Right forelimb (tissue), 1 donor: ENCODE data around the gene PDP2.

Experiments used
- DNase-seq: peaks from one replicate; pipeline ENCODE4 v3.0.0-alpha.2; 2018

Gene PDP2

GRCh38 chr16:66904846-66905632 lies 24.7 kb downstream of the PDP2 start:
- DNase-seq: no peak

DNA sequence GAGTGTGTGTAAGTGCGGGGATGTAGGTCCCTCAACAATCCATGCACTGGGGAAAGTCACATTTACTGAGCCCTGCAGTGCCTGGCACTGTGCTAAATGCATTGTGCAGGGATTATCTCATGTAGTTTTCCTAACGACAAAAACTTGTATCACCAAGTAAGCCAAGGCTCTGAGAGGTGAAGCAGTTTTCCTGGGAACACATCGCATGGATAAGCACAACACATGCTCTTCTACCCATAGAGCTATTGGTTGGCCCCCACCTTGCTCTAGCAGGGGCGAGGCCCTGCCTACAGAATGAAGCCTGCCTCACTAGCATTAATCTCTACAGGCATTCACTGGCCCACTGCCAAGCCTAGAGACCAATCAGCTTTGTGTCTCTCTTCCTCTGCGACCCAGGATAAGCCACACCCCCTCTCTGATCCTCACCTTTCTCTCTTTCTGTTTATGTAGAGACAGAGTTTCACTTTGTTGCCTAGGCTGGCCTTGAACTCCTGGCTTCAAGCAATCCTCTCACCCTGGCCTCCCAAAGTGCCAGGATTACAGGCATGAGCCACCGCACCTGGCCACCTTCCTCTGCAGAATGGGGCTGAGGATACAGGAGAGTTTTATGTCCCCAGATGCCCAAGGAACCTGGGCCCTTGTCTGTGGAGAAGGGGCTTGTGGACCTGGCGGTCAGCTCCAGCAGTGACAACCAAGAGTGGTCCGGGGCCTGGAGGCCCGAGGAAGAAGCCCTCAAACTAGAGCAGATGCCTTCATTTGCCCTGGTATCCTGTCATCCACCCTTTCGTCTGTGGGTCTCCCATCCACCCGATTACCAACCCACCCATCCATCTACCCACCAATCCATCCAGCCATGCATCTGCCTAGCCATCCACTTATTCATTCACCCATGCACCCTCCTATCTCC lies 25.6 kb downstream of the PDP2 start:
- no peak for DNase-seq

GRCh38 chr16:66906916-66907836 lies 26.9 kb downstream of the PDP2 start:
- no peak for DNase-seq

DNA sequence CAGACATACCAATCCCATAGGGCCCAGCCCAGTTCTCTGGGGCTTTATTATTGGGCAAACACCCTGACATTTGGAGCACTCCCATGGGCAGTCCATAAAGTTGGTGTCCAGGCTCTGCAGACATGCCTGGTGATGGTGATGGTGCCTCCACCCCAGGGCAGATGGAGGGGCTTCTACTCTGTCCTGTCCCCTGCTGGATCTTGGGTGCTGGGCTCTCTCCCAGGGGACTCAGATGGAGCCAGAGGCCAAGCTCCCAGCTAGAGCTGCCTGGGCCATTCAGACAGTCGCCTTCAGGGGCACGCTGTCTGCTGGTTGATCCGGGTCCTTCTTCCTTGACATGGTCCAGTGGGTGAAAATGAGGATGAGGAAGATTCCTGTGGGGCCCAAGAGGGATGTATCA lies 27.8 kb downstream of the PDP2 start:
- DNase-seq: no peak

GRCh38 chr16:66908762-66909559 lies 28.6 kb downstream of the PDP2 start:
- DNase-seq: no peak

GRCh38 chr16:66910175-66910940 lies 30.0 kb downstream of the PDP2 start:
- DNase-seq: no peak

DNA sequence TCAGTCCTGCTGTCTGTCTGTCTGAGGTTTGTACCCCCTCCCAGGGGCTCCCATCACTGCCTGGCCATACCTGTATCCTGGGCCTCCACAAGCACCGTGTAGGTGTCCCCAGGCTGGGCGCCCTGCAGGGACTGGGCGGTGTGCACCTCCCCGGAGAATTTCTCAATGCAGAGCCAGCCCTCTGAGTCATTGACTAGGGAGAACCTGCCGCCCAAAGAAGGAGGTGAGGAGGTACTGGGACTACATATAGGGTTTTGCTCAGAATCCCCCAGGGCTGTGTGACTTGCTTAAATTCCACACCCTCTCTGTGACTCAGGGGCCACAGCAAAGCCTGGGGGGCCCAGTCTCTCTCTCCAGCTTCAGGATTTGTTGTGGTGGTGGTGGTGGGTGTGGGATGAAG lies 30.8 kb downstream of the PDP2 start:
- DNase-seq: no peak

GRCh38 chr16:66911801-66912200 lies 31.5 kb downstream of the PDP2 start:
- no peak for DNase-seq

GRCh38 chr16:66913081-66913480 lies 32.8 kb downstream of the PDP2 start:
- no peak for DNase-seq

DNA sequence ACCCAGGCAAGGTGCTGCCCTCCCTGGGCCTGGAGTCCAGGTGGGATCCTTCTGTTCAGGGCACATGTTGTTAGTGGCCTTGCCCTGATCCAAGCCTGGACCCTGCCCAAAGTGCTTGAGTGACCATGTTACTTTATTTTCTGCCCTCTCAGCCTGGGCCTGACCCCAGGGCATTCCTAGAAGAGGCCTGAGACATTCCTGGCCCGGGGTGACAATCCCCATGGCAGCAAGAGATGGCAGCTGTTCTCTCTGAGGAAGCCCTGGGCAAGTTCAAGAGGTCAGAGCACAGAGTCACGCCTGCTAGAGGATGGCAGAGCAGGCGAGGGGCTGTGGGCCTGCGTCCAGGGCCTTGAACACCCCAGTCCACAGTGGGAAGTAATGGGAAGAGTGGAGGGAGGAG lies 33.4 kb downstream of the PDP2 start:
- DNase-seq: no peak

DNA sequence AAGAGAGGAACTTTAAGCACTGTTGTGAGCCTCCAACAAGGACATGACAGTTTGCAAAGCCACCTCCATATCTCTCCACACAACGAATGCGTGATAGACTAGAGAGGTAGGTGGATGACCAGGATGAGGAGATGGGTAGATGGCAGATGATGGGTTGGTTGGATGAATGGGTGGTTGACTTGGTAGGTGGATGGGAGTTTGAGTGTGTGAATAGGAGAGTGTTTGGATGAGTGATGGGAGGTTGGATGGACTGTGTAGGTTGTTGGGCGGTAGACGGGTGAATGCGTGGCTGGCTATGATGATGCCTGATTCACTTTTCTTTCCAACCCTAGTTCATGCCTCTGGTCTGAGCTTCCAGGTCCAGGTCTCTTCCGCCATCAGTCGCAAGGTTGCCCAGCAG lies 34.2 kb downstream of the PDP2 start:
- DNase-seq: no peak

- no peak for DNase-seq
These were observed 34.7 kb downstream of the PDP2 start for GRCh38 chr16:66915041-66915440.

DNA sequence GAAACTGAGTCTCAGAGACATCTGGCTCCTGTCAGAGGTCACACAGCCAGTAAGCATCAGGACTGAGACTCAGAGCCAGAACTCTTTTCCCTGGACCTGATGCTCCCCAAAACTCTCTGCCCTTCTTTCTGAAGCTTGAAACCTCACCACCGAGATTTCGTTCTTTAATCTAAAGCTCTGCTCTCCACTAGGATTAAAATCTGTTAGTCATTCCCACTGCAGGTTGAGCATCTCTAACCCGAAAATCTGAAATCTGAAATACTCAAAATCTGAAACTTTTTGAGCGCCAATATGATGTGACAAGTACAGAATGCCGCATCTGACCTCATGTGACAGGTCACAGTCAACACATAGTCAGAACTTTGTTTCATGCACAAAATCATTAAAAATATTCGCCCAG lies 36.2 kb downstream of the PDP2 start:
- no peak for DNase-seq

GRCh38 chr16:66917741-66918140 lies 37.4 kb downstream of the PDP2 start:
- no peak for DNase-seq

- no peak for DNase-seq
These were observed 38.0 kb downstream of the PDP2 start for GRCh38 chr16:66918355-66918754.

DNA sequence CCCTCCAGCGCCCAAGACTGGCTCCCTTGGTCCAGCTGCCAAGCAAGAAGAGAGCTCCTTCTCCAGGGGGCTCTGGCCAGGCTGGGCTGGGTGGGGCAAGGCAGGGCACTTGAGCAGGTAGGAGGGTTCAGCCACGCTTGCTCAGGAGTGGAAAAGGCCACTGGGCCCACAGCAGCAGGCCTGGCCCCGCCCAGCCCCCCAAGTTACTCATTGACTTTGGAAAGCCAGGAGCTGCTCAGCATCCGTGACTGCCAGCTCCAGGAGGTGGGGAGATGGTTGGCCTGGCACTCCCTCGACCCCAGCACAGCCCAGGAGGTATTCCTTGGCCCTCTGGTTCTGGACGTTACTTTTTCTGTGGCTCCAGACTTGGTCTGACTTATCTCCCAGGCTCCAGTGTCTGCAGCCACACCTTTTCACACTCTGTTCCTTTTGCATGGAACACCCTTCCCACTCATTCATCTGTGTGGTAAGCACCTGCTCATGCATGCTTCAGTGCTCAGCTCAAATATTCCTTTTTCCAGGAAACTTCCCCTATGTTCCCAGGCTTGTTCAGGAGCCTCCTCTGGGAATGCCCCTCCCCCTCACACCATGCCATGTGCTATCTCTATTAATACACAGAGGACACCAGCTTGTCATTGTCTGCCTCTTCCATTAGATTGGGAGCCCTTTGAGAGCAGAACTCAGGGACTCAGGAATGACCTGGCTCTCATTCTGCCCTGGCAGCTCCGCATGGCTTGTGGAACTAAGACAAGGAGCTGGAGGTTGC lies 38.7 kb downstream of the PDP2 start, which contains the start of gene CDH16:
CDH16 (minus strand) TSS at position 83 of the 766 bp plus-strand sequence. CDS start 820 bp downstream, outside the sequence.
- DNase-seq: no peak

GRCh38 chr16:66919569-66920298 lies 39.4 kb downstream of the PDP2 start:
- no peak for DNase-seq

DNA sequence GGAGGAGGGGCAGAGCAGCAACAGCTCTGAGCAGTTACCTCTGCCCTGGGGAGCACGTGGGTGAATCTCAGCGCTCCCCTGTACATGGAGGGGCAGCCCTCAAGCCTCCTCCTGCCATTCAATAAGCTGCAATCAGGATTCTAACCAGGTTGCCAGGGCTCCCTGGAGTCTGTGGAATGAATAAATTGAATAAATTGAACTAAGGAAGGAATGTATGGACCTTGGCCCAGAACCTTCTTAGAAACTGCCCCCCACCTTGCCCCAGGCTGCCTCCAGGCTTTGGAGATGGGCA lies 39.9 kb downstream of the PDP2 start:
- no peak for DNase-seq

DNA sequence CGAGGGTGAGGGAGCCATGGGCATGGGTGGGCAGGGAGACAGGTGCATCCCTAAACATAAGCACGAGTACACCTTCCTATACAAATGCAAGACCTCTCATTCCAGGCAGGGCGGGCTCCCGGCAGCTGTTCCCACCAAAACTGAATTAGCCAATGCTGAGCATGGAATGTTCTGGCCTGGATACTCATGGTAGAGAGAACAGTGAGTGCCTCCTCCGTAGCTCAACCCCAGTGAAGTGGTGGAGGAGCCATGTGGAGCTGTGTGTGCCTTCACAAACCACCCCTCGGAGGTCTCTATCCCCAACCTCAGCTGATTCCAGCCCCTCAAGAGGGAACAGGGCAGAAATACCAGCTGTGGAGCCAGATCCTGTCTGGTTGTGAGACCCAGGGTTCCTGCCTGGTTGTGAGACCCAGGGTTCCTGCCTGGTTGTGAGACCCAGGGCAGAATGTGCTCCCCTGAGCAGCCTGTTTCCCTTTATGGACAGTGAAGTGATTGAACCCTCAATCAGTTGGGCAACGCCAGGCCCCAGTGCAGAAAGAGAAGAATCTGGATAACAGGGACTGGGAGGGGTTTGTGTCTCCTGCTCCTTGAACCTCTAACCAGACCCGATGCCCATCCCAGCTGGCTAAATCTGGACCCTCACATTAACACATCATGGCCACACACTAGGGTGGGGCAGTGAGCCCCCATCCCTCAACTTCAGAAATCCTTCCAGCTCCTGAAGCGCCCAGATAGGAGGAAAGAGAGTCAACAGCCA lies 40.8 kb downstream of the PDP2 start:
- DNase-seq: no peak
